Measurements from ENCODE around the gene TOMM70. TPM values are rescaled to one million over a fixed set of nuclear protein-coding genes. Genes with fewer than 3 reads are reported as not detected.
"Not testable (repeated sequence)": the region's sequence is repeated elsewhere in the genome, so short reads cannot be mapped to it uniquely, and the experiment has no call there.

Gene TOMM70
- 10 to 100 TPM; 51.9 to 58.0 (median 53.5) TPM for total RNA-seq

DNA sequence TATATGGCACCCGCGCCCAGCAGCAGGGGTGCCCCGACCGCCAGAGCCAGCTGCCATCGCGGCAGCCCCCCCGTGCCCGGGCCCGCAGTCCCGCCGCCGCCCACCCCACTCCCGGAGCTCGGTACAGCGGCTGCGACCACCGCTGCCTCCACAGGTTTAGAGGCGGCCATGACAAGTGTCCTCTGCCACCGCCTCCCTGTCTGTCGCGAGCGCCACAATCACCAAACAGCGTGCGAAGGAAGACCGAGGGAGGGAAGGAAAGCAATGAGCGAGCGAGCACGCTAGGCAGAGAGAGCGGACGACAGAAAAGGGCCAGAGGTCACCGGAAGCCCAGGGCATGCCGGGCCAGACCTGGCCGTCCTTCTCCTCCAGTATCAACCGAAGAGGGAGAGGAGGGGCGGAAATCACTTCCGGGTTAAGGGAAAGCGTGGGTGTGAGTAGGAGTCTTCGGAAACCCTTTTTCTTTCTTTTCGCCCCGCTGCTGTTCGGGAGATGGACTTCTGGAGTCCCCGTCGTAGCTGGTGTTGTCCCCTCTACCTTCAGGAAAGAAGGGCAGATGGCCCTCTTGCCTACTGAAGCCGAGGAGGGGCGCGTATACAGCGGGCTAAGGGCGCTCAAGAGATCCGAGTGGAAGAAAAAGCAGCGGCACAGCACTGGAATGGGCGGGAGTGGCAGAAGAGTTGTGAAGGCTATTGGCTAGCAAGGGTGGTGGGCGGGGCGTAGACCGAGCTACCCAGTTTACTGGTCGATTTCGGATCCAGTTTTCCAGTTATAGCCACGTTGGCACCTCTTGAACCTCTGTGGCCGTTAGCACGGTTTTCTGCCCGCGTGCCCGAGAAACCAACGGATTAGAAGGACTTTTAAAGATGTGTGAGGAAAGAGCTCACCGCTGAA, at the start of gene TOMM70, which contains the start of gene LNP1:
Gene TOMM70 (minus strand): TSS at position 310 of the 894 bp plus-strand sequence. CDS start 140 bp downstream, at position 170.
Gene LNP1 (plus strand): TSS at position 760 of the 894 bp plus-strand sequence. CDS start 28,191 bp downstream, outside the sequence.
- Histone ChIP-seq H3K27me3 (no peaks in the 10 kb centered on the region), H3K27ac (peak within 1 kb of the TSS; percentile 73 to 80 (median 79)), H3K9me3 (no peaks in the 10 kb centered on the region), H3K4me1 (peaks cover 6 to 20% of the 10 kb centered on the region in 2 donors), H3K4me3 (replicated peaks in 1 of 3) (peak within 1 kb of the TSS; percentile 65 to 97 (median 76)), H3K36me3 (no peaks in the 10 kb centered on the region)
- intact Hi-C loops (cut with DNase I): no loop called here
- 0 to 1% methylated on average over 41 to 56 of the region's 64 CpGs for WGBS, 2 donors
- TF ChIP-seq POLR2A (IDR thresholded peaks at IDR 0.05): peak in 1 of 2 donors; percentile 90
- TF ChIP-seq, protein P1, sequence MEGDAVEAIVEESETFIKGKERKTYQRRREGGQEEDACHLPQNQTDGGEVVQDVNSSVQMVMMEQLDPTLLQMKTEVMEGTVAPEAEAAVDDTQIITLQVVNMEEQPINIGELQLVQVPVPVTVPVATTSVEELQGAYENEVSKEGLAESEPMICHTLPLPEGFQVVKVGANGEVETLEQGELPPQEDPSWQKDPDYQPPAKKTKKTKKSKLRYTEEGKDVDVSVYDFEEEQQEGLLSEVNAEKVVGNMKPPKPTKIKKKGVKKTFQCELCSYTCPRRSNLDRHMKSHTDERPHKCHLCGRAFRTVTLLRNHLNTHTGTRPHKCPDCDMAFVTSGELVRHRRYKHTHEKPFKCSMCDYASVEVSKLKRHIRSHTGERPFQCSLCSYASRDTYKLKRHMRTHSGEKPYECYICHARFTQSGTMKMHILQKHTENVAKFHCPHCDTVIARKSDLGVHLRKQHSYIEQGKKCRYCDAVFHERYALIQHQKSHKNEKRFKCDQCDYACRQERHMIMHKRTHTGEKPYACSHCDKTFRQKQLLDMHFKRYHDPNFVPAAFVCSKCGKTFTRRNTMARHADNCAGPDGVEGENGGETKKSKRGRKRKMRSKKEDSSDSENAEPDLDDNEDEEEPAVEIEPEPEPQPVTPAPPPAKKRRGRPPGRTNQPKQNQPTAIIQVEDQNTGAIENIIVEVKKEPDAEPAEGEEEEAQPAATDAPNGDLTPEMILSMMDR (IDR thresholded peaks at IDR 0.05): no peak
- DNase-seq: peak; percentile 99 to 100

DNA sequence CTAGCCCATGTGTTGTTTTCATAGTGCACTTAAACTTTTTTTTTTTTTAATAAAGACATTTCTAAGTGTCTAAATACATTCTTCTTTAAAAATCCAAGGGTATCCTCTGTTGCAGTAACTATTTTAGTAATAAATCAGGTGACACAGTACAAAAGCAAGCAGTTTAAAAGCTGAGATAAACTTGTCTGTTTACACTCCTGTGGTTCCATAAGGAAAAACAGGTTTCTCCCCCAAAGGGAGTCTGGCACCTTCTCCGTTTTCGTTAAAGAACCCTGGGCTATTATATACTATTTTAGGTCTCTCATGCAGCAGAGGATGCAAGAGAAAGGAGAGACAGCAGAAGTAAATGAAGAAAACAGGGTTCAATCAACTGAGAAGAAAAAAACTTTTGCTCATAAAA, 48.3 kb upstream of the TOMM70 start:
- TF ChIP-seq POLR2A (IDR thresholded peaks at IDR 0.05): no peak
- TF ChIP-seq, protein P1 (IDR thresholded peaks at IDR 0.05): no peak
- Histone ChIP-seq H3K27ac (no peak overlapping the region), H3K36me3 (no peaks in the 10 kb centered on the region), H3K27me3 (no peaks in the 10 kb centered on the region), H3K4me3 (replicated peaks in 1 of 3) (no peak overlapping the region), H3K4me1 (no peaks in the 10 kb centered on the region), H3K9me3 (no peaks in the 10 kb centered on the region)
- no peak for DNase-seq
- WGBS, 2 donors: 71 to 73% methylated on average over 2 of the region's 2 CpGs
- intact Hi-C loops (cut with DNase I): no loop called here

DNA sequence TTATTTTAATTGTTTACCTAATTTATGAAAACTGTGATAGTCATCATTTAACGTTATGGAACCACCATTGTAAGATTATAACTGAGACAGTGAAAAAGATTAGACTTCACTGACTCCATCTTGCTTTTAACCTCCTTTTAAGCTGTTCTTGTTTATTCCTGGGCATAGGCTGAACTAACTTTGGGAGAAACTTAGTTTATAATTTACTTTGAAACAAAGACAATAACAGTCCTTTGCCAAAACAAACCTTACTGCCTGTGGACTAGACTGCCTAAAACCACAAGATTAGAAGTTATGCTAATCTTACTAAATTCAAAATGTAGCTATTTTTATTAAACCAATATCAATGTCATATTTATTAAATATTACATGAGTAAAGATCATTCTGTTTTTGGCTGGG, 47.2 kb upstream of the TOMM70 start:
- no peak for DNase-seq
- Histone ChIP-seq H3K4me1 (no peaks in the 10 kb centered on the region), H3K4me3 (replicated peaks in 1 of 3) (no peak overlapping the region), H3K27ac (no peak overlapping the region), H3K27me3 (no peaks in the 10 kb centered on the region), H3K9me3 (no peaks in the 10 kb centered on the region), H3K36me3 (no peaks in the 10 kb centered on the region)
- WGBS, 2 donors: 93 to 99% methylated on average over 1 of the region's 1 CpG
- intact Hi-C loops (cut with DNase I): no loop called here
- TF ChIP-seq, protein P1 (IDR thresholded peaks at IDR 0.05): no peak
- TF ChIP-seq POLR2A (IDR thresholded peaks at IDR 0.05): no peak

DNA sequence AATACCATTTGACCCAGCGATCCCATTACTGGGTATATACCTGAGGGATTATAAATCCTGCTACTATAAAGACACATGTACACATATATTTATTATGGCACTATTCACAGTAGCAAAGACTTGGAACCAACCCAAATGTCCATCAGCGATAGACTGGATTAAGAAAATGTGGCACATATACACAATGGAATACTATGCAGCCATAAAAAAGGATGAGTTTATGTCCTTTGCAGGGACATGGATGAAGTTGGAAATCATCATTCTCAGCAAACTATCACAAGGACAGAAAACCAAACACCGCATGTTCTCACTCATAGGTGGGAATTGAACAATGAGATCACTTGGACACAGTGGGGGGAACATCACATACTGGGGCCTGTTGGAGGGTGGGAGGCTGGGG, 46.2 kb upstream of the TOMM70 start:
- H3K4me3 ChIP-seq (replicated peaks in 1 of 3); H3K27ac ChIP-seq; H3K36me3 ChIP-seq; intact Hi-C loops (cut with DNase I); H3K27me3 ChIP-seq; DNase-seq; H3K9me3 ChIP-seq; H3K4me1 ChIP-seq: not testable (repeated sequence)
- 99% methylated on average over 3 of the region's 3 CpGs for WGBS, 2 donors

DNA sequence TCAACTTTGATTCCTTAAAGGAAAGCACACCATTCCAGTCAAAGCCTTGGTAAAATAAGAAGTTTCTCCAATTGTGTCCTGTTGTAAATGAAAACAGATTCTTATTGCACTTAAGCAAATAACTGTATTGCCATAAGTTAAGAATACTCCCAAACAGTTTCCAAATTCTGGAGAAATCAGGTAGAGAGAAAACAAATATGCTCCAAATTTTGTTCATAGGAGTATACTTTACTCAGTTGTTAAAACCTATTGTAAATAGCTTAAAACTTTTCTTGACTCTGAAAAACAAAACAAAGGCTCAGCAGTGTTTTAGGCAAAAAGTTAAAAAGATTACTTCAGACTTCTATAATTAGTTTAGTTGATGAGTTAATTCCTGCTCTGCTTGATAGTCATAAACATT, 42.8 kb upstream of the TOMM70 start:
- H3K4me1 ChIP-seq: no peaks in the 10 kb centered on the region
- intact Hi-C loops (cut with DNase I): no loop called here
- no peaks in the 10 kb centered on the region for H3K36me3 ChIP-seq
- H3K9me3 ChIP-seq: no peaks in the 10 kb centered on the region
- H3K4me3 ChIP-seq (replicated peaks in 1 of 3): no peak overlapping the region
- no peak for DNase-seq
- TF ChIP-seq POLR2A (IDR thresholded peaks at IDR 0.05): no peak
- TF ChIP-seq, protein P1 (IDR thresholded peaks at IDR 0.05): no peak
- H3K27me3 ChIP-seq: no peaks in the 10 kb centered on the region
- H3K27ac ChIP-seq: no peak overlapping the region

Data from thyroid gland (tissue), 4 donors.